ENCODE data around the gene SLC22A23. TPM values are rescaled to one million over a fixed set of nuclear protein-coding genes. Genes with fewer than 3 reads are reported as not detected.

SLC22A23 gene
- total RNA-seq, 1 donor from 2014 or later: 0.52 TPM

GRCh38 chr6:3484946-3485345, 28.1 kb upstream of the SLC22A23 start:
- no peak for TF ChIP-seq CTCF (conservative IDR thresholded peaks at IDR 0.05; ENCODE audit: low read depth, low read length)
- DNase-seq (ENCODE audit: low read depth): no peak
- no peak overlapping the region for H3K4me3 ChIP-seq (ENCODE audit: low read depth, low read length)

- no peak for TF ChIP-seq CTCF (conservative IDR thresholded peaks at IDR 0.05; ENCODE audit: low read depth, low read length)
- no peak for DNase-seq (ENCODE audit: low read depth)
Measured at GRCh38 chr6:3484192-3484591, 27.3 kb upstream of the SLC22A23 start.

GRCh38 chr6:3483675-3484074, 26.8 kb upstream of the SLC22A23 start:
- no peak overlapping the region for H3K4me3 ChIP-seq (ENCODE audit: low read depth, low read length)
- TF ChIP-seq CTCF (conservative IDR thresholded peaks at IDR 0.05; ENCODE audit: low read depth, low read length): no peak
- no peak for DNase-seq (ENCODE audit: low read depth)

More at GRCh38 chr6:3484192-3484591, 27.3 kb upstream of the SLC22A23 start:
- no peak overlapping the region for H3K4me3 ChIP-seq (ENCODE audit: low read depth, low read length)

- no peak for TF ChIP-seq CTCF (conservative IDR thresholded peaks at IDR 0.05; ENCODE audit: low read depth, low read length)
- H3K4me3 ChIP-seq (ENCODE audit: low read depth, low read length): no peak overlapping the region
Measured at GRCh38 chr6:3482869-3483268, 26.0 kb upstream of the SLC22A23 start.

GRCh38 chr6:3481640-3482039, 24.8 kb upstream of the SLC22A23 start:
- no peak for DNase-seq (ENCODE audit: low read depth)
- TF ChIP-seq CTCF (conservative IDR thresholded peaks at IDR 0.05; ENCODE audit: low read depth, low read length): no peak
- H3K4me3 ChIP-seq (ENCODE audit: low read depth, low read length): no peak overlapping the region

More at GRCh38 chr6:3482869-3483268, 26.0 kb upstream of the SLC22A23 start:
- no peak for DNase-seq (ENCODE audit: low read depth)

GRCh38 chr6:3480009-3480408, 23.2 kb upstream of the SLC22A23 start:
- no peak overlapping the region for H3K4me3 ChIP-seq (ENCODE audit: low read depth, low read length)
- no peak for TF ChIP-seq CTCF (conservative IDR thresholded peaks at IDR 0.05; ENCODE audit: low read depth, low read length)
- no peak for DNase-seq (ENCODE audit: low read depth)

- no peak overlapping the region for H3K4me3 ChIP-seq (ENCODE audit: low read depth, low read length)
- DNase-seq (ENCODE audit: low read depth): no peak
- no peak for TF ChIP-seq CTCF (conservative IDR thresholded peaks at IDR 0.05; ENCODE audit: low read depth, low read length)
Measured at GRCh38 chr6:3473773-3474172, 16.9 kb upstream of the SLC22A23 start.
